HG03521 (cell line): ENCODE data around the gene MAB21L4.

Experiments used
- ATAC-seq: cut with Tn5 transposase; IDR thresholded peaks from one replicate; pipeline ENCODE4 v1.9.1; 2021; ENCODE audit warnings: mild to moderate bottlenecking, moderate library complexity; ENCODE audit not compliant: unreplicated experiment

MAB21L4 gene

DNA sequence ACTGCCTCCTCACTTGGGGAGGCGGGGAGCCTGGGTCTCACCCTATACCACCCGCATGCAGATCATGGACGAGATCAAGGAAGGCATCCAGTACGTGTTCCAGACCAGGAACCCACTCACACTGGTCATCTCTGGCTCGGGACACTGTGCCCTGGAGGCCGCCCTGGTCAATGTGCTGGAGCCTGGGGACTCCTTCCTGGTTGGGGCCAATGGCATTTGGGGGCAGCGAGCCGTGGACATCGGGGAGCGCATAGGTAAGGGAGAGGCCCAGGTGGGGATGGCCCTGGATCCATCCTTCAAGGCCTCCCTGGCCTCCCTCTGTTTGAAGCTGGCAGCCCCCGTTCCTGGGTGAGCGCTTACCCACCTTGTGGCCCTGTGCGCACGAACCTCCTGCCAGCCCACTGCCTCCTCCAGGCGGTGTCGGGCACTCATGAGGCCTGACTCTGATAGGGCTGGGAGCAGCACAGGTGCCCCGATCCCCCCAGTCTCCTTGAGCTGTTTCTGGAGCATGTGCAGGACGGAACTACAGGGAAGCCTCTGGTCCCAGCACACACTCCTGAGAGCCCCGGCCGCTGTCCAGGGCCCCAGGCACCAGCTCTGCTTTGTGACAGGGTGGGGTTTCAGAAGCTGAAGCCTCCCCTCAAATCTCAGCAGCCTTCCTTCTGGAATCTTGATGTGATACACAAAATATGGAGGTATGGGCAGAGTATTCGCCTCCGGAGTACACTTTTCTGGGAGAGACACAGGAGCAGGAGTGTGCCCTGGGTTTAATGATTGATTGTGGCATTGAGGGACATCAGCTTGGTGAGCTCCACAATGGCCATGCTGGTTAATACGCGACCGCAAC is 26.6 kb downstream of the MAB21L4 start:
- ATAC-seq: no peak

DNA sequence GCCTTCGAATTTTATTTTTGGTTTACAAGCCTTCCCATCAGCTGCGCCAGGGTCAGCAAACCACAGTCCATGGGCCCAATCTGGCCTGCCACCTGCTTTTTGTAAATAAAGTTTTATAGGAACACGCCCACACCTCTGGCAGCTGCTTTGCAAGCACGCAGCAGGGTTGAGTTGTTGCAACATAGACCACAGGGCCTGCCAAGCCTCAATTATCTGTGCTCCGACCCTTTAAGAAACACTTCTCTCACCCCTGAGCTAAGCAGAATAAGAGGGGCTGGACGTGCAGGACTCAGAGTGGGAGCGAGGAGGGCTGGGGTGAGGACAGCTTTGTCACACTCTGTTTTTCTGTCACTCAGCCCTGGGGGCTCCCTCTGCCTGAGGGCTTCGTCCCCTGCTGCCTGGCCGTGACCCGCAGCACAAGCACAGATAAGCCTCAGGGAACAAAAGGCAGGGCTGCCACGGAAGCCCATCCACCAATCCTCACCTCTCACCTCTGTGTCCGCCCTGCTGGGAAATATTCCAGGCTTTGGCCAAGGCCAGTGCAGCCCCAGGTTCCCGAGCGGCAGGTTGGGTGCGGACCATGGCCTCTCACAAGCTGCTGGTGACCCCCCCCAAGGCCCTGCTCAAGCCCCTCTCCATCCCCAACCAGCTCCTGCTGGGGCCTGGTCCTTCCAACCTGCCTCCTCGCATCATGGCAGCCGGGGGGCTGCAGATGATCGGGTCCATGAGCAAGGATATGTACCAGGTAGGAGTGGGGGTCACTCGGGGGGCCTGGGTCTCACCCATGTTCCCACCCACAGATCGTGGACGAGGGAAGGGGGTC is 27.5 kb downstream of the MAB21L4 start, which contains the start of gene AGXT:
AGXT (plus strand) TSS at position 539 of the 823 bp plus-strand sequence; CDS start at position 581, 42 bp downstream.
- ATAC-seq: no peak

DNA sequence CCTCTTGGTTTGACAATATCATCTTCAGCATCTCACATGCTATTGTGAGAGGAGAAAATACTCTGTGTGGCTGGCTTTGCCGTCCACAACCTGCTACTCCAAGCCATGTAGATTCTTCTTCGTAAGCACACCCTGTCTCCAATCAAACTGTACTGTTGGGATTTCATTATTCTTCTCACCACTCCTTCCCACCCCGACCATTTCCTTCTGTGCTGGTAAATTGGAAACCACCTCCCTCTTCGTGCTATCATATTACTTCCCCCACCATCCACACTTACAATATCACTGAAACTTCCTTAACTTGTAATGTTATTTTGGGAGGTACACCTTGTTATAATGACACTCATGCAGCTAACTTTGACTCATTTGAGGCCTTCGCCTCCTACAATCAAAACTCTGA is 30.6 kb downstream of the MAB21L4 start:
- no peak for ATAC-seq

DNA sequence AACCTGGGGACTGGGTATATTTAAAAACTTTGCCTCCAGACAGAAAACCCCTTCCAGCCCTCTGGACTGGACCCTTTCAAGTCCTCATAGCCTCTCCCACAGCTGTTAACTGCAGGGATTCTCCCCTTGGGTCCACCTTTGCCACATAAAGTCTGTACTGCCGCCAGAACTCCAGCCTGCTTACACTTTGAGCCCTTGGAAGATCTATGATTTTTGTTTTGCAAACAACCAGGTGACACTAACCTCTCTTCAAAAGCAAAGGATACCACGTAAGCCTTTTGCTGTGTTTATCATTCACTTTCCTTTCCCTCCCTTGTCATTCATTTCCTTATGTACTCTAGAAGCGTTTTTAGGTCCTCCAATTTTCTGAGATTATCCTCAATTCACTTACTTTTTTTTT is 31.5 kb downstream of the MAB21L4 start:
- no peak for ATAC-seq

DNA sequence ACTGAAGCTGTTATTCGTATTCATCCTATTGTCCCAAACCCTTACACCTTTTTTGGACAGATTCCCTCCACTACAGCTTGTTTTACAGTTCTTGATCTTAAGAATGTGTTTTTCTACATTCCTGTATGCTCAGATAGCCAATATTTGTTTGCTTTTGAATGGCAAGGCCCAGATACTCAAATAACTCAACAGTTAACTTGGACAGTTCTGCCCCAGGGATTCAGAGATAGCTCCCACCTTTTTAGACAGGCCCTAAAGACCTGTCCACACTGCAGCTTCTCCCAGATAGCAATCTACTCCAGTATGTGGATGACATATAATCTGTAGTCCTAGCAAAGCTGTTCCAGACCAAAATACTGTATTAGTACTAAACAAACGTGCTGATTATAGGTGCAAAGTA is 34.4 kb downstream of the MAB21L4 start:
- no peak for ATAC-seq

DNA sequence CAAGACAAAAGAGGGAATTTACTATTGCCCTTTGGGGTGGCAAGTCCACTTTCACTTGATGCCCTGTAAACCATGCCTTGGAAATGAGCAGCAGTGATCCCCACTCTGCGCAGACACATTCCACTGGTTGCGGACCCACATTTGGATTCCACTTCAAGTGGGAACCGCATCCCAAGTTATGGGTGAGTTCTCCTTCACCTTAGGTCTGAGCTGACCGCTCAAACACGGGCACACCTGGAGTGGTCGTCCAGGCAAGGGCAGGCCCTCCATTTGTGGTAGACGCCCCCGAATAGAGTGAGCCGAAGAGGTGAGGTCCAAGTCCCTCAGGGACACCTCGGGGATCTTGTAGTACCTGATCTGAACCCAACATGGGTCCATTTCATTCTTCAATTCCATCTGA is 37.1 kb downstream of the MAB21L4 start:
- no peak for ATAC-seq

DNA sequence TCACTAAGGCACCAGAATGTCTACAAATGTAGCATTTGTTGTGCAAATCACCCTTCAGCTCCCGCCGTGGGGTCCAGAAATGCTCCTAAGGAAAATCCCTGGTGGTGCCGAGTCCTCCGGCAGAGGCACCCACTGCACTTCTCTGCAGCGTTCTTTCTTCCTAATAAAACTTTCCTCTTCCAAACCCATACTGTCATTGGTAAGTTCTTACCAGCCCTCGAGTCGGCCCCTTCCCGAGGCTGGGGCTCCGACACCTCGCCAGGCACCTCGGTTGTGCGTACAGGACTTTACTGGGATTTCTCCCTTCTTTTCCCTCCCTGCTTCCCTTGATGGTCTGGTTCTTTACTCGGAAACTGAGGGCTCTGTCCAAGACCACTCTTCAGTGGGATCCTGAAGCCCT is 37.6 kb downstream of the MAB21L4 start:
- no peak for ATAC-seq

DNA sequence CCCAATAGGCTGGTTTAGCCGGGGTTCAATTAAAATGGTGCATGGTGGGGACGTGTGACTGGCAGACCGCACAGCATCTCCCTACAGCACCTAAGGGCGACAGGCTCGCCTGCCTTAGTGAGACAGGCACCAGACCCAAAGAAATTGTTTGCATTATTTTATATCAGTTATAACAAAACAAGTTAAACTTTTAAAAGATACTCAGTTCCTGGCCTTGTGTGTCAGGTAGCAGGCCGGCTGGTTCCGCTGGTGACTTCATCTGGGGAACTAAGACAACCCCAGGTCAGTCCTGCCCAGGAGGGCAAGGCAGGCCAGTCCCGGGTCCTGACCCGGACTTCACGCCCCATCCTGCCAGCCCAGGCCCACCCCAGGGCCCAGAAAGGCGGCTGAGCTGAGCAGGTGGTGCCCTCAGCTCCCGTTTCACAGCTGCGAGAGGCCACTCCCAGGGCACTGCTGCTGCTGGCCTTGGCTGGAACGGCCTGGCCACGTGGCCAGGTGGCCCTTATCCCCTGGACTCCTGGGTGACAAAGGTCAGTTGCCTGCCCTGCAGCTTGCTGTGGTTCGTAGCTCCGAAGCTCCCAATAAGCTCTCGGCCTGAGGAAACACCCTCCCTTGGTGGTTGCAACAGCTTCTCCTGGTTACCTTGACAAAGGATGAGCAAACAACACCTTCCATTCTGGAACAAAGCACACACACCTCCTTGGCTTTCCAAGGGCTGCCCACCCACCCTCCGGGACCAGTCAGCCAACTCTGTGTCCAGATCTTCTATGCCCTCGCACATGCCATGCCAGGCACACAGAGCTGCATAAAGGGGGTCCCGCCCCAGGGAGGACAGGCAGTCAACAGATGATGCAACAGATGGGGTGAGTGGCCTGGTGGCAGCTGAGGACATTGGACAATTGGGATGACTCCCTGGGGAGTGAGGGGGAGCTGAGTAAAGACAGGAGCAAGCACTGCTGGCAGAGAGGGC is 38.6 kb downstream of the MAB21L4 start:
- ATAC-seq: no peak

DNA sequence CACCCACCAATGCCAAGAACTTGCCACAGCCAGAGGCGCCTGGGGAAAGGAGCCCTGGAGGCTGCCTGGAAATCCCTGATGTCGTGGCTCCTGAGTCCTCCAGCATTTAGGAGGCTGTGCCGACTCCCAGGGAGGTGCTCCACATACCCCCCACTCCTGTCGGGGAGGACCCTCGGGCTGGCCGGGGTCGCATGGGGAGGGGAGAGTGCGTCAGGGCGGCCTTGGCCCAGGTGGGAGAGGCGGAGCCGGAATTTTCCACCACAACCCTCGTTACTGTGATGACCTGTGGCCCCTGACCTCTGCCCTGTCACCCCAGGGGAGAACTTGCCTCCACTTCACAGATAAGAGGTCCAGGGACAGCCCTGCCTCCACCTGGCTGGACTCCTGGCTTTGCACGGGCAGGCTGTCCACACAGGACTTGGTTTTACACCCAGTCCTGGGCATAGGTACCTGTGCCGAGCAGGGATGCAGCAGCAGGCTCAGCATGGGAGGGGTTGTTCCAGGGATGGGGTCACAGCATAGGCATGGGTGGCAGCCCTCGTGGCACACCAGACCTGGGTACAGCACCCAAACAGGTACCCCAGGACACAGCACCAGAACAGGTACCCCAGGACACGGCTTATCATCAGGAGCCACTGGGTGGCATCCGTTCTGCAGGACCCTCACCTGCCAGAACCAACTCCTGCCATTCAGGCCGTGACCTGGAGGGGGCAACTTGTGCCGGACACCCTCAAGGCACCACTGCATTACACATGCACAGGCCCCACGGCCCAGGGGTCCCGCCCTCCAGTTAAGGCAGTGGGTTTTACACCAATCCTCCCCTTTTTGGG is 39.6 kb downstream of the MAB21L4 start:
- no peak for ATAC-seq

DNA sequence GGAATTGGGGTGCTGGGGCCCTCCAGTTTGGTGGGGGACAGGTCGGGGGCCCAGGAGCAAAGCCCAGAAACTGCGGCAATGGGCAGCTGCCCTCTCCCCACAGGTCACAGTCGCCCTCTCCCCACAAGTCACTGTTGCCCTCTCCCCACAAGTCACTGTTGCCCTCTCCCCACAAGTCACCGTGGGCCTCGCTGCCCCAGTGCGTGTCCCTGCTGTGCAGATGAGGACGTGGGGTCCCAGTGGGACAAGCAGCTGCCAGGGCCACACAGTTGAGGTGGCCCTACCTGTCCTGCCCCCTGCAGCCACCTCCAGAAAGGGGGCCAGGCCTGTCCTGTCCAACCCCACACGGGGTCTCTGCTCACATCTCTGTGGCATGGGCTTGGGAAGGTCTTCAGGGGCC is 40.3 kb downstream of the MAB21L4 start:
- no peak for ATAC-seq

DNA sequence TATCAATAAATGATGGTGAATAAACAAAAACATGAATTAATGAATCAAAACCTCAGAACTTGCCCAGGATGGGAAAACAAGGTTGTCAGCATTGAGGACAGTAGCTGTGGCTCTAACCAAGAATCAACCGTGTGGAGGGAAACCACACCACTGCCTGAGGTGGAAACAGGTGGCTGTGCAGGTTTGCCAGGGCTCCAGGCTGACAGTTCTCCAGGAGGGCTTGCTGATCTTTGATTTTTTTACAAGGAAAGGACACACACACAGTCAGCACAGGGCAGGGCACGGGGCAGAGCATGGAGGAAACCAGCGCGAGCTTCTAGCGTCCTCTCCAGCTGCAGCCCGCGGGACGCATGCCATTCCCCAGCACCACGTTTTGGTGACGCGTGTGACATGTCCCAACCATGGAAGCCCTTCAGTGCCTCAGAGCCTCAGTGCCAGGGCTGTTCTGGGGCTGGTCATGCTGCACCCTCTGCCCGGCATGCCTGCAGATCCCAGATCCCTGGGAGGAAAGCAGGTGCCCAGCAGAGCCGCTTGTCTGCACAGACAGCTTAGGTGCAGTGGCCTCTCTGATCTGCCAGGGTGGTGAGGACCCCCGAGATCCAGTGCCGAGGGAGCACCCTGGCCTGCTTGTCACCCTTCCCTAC is 43.2 kb downstream of the MAB21L4 start:
- ATAC-seq: no peak

DNA sequence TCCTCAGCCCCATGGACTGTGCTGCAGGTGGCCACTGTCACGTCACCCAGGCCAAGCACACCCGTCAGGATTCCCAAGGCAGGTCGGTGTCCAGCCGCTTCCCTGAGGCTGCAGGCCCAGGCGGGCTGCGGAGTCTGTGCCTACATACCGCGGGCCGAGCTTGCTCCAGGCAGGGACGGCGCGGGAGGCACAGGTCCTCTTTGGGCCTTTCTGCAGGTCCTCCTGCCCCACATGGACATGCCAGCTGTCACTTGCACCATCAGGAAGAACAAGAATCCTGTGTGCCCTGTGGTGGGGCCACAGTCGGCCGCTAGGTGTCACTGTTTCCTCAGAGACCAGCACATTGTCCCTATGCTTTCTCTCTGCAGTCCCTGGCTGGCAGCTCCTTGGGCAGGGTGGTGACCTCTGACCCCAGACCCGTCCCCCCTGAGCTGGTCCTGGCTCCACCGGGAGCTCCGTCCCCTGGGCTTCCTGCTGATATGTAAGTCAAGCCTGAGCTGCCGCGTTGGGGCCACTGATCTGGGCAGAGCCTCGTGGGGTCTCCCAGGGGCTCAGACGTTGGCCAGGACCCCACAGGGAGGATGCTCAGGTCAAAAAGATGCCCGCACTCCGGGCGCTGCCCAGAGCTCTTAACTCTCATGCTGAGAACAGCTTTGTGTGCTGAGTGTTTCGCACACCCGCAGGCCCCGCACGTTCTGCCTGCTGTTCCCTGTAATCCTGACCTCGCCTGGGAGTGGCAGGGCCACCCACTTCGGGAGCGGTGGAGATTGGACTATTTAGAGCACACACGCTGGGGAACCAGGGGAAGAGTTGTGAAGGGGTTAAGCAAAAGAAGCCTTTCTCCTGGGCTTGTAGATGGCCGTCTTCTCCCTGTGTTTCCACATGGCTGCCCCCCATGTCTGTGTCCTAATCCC is 44.6 kb downstream of the MAB21L4 start:
- peak; percentile 61 for ATAC-seq

DNA sequence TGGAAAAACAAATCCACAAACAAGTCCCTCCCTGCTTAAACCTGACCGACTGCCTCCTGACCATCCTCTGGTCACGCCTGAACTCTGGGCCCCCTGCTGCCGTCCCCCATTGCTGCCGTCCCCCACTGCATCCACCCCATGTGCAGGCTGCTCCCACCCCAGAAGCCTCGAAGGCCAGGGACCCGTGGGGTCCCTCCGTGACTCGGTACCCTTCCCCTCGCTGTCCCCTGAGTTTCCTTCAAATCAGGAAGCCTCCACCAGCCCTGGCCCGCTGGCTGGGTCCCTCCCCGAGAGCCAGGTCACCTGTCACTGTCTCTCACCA is 45.2 kb downstream of the MAB21L4 start:
- ATAC-seq: no peak

DNA sequence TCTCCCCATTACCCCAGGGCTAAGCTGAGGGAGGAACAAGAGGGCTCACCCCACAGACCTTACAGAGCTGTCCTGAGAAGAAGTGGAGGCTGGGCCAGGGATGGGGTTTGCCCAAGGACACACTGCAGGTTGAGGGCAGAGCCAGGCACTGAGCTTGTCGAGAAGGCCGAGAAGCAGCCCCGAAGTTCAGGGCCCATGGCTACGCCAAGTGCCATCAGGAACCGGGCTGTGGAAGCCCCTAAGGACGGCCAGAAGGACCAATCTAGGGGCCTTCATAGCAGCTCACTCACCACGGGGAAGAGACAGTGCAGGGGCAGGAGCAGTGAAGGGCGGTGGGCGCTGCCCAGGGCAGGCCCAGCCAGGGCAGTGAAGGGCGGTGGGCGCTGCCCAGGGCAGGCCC is 45.9 kb downstream of the MAB21L4 start:
- ATAC-seq: no peak

DNA sequence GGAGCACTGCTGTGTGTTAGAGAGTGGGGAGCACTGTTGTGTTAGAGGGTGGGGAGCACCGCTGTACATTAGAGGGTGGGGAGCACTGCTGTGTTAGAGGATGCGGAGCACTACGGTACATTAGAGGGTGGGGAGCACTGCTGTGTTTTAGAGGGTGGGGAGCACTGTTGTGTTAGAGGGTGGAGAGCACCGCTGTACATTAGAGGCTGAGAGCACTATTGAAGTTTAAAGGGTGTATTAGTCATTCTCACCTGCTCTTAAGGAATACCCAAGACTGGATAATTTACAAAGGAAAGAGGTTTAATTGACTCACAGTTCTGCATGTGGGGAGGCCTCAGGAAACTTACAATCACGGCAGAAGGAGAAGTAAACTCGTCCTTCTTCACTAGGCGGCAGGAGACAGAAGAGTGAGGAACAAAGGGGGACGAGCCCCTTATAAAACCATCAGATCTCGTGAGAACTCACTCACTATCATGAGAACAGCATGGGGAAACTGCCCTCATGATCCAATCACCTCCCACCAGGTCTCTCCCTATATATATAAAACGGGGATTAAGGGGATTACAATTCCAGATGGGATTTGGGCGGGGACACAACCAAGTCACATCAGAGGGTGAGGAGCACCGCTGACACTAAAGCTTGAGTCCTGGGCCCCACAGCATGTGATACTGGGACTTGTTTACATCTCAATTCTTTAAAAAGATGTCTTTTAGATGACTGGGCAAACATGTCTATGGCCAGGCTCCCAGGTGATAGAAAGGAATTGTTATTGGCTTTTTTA is 46.9 kb downstream of the MAB21L4 start:
- no peak for ATAC-seq

DNA sequence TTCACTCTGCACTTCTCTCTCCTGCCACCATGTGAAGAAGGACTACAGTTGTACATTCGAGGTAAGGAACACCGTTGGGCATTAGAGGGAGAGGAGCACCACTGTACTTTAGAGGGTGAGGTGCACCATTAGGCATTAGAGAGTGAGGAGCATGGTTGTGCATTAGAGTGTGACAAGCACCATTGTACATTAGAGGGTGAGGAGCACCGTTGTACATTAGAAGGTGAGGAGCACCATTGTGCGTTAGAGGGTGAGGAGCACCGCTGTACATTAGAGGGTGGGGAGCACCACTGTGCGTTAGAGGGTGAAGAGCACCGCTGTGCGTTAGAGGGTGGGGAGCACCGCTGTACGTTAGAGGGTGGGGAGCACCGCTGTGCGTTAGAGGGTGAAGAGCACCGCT is 48.1 kb downstream of the MAB21L4 start:
- ATAC-seq: no peak

DNA sequence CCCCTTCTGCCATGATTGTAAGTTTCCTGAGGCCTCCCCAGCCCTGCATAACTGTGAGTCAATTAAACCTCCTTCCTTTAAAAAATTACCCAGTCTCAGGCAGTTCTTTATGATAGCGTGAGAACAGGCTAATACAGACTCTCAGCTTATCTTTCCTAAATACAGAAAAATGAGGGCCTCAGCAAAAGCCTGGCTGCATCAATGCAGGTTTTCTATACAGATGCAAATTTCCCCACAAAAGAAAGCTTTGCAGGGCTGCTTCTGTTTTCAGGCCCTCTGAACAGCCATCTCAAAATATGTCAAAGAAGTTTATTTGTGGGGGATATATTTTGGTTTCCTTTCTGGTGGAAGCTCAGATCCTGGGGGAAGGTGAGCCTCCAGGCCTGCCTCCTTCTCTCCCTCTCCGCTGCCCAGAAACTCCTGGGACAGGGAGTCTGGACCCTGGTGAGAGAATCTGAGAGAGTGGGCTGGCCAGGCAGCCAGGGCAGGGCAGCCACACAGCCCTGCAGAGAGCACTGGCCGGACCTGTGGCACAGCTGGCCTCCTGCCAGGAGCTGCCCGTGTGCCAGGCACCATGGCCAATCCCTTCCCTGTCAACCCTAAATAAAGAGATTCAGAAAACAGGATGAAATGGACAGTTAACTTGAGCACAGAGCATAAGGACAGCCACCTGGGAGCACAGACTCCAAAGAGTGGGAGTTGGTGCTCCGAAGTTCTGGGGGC is 48.9 kb downstream of the MAB21L4 start:
- ATAC-seq: no peak
